GM18873 (cell line): ENCODE data around the gene LRP2.
"Not testable (repeated sequence)": the region's sequence is repeated elsewhere in the genome, so short reads cannot be mapped to it uniquely, and the experiment has no call there.

Experiments used
- ATAC-seq: cut with Tn5 transposase; IDR thresholded peaks from one replicate; pipeline ENCODE4 v1.9.1; 2021; ENCODE audit warnings: mild to moderate bottlenecking, moderate library complexity, moderate number of reproducible peaks; ENCODE audit not compliant: unreplicated experiment, low FRiP score

Gene LRP2

GRCh38 chr2:169303579-169304305, 58.6 kb downstream of the LRP2 start:
- no peak for ATAC-seq

DNA sequence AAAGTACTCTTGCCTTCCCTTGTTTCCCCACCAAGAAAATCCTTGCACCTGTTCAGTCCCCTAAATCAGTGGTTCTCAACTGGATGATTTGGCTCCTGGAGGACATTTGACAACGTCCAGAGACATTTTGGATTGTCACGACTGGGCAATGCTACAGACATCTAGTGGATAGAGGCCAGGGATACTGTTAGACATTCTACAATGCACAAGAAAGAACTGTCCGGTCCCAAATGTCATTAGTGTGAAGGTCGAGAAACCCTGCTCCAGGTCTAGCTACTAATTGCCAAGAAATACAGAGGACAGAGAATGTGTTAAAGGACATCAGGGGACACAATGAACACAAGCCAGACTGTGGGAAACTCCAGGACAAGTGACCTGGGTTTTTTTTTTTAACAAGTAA, 60.0 kb downstream of the LRP2 start:
- ATAC-seq, result no peak

- ATAC-seq, result no peak
Observed at GRCh38 chr2:169301596-169302335, 60.6 kb downstream of the LRP2 start.

DNA sequence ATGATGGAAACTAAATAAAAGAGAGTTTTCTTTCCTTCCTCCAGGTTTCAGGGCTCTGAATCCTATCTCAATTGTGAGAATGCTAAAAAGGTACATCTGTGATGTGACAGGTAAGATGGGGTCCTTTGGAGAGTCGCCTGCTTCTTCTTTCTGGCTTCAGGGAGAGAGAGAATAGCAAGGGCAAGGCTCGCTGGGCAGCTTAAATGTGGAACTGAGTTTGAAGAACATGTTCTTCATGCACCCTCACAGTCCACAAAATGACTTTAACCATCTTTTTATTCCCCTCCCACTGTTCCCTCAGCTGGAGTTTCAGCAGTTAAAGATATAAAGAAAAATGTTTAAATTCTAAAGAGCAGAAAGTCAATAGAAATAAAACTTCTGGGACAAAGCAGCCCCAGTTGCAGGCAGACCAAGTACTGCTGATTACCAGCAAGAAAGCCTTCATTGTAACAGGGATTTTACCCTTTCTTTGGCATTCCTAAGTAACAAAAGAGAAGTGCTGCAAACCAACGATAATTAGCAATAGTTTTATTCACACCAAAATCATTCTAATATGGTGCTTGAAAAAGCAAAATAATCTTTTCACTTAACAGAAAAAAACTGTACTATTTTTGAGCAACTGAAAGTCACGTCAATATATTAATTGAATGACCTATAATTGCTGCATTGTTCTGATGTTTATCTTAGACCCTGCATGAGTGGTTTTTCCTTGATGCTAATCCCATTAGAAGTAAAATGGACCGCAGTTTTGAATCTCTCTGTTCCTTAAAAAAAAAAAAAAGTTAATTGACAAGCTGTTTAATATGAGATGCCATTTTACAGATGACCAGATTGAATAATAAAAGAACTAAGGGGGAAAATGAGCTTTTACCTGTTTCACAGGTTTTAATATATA, 61.5 kb downstream of the LRP2 start:
- no peak for ATAC-seq

- ATAC-seq, result no peak
Observed at GRCh38 chr2:169298007-169298406, 64.3 kb downstream of the LRP2 start.

DNA sequence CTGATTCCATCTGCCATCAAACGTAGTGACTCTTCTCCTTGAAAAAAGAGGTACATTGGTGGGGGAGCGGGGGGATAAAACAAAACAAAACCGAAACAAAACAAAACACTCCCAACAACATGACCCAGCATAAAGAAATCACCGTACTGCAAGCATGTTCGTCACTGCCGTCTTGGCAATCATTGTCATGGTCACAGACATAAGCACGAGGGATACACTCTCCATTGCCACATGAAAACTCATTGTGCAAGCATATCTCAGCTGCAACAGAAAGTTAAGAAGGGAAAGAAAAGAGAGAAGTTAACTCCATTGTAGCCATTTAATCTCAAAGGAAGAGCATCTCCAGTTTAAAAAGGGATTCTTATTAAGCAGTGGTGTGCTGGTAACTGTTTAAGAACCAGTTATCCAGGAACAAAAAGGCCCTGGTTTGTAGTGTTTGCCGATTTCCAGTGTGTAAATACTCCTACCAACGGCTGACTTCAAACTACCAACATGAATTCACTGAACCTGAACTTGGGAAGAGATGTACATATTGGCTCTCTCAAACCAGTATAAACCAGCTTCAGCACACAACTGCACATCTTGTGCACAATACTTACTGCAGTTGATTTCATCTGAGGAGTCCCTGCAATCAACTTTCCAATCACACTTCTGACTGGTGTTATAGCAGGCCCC, 68.2 kb downstream of the LRP2 start:
- ATAC-seq, result no peak

GRCh38 chr2:169291517-169291916, 70.8 kb downstream of the LRP2 start:
- no peak for ATAC-seq

DNA sequence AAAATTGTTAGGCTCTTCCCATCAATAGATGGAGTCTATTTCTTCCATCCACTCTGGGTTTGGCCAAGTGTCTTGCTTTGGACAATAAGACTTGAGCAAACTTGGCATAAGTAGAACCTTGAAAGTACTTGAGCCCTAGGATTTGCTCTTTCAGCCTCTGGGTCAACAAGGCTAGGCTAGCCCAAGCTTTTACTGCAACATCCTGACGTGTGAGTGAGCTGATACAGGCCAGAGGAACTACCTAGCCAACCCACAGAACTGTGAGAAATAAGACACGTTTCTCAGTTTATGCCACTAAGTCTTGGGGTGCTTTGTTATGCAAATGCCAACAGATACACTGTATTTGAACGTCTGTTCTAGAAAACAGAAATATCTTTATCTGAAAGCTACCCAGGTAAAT, 71.9 kb downstream of the LRP2 start:
- no peak for ATAC-seq

DNA sequence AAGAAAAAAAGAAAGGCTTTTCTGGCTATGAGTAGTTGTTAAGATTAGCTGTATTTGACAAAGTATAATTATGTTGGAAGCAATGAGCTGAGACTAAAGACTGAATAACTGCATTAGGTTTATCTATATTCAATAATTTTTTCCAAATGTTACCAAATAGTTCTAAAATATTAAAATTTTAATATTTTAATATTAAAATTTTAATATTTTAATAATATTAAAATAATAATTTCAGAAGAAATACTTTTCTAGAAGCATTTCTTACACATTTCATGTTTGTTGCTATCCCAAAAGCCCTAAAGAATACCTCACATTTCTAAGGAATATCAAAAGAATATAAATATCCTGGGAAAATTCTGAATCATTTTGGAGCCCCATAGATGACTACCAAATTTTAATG, 74.7 kb downstream of the LRP2 start:
- no peak for ATAC-seq

DNA sequence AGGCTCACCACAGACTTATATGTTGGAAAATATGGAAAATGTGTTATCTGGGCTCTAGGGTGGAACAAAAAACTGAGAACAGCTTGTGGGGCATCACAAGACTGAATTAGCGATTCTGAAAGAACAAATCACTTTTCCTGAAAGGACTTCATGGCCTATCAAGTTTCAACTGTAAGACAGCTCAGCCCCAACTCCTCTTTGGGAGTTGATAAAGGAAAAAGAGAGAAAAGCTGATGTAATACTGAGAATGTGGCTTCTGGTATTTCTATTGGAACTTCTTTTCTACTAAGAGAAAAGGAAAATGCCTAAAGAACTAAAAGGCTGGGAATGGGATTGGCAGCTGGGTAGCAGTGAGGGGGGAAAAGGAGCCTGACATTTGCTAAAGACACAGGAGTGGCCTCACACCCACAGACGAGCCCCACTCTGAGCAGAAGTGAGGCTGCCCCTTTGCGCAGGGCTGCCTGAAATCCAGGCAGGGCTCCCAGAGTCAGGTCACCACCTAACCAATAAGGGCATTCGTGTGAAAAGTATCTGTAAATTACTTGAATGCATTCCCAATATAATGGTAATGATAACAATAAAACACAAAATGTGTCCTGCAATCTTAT, 75.6 kb downstream of the LRP2 start:
- no peak for ATAC-seq

- no peak for ATAC-seq
Observed at GRCh38 chr2:169285531-169286235, 76.7 kb downstream of the LRP2 start.

DNA sequence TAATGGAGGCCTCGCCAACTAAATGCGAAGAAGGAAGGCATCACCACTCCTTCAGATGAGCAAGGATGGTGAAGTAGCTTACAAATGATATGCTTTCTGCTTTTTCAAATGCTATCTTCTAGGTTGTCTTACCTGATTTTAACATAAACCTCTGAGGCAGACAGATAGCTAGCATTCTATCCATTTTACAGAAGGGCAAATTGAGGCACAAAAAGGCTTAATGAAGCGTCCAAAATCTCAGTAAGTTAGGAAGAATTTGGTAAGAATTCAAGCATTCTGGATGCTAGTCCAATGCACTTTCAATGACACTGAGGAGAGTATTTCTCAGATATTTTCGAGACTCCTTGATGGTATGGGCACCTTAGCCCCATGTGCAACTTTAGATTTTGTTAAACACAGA, 81.8 kb downstream of the LRP2 start:
- no peak for ATAC-seq

GRCh38 chr2:169275696-169276444, 86.5 kb downstream of the LRP2 start:
- ATAC-seq, result no peak

GRCh38 chr2:169272010-169272409, 90.3 kb downstream of the LRP2 start:
- no peak for ATAC-seq

GRCh38 chr2:169270574-169270973, 91.8 kb downstream of the LRP2 start:
- ATAC-seq, result not testable (repeated sequence)

DNA sequence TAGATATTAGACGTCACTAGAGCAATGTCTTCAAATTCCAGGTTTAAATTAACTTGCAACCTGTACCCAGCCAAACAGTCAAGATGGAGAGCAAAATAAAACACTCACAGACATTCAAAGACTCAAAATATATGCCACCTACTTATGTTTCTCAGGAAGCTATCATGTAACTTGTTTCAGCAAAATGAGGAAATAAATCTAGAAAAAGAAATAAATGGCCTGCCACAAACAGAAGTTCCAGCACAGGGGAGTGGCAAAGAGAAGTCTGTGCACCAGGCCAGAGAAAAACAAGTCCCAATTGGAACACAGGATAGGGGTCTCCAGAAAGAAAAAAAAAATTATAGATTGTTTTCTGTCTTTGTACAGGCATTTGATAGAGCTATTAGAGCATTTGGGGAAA, 96.7 kb downstream of the LRP2 start:
- ATAC-seq, result no peak

DNA sequence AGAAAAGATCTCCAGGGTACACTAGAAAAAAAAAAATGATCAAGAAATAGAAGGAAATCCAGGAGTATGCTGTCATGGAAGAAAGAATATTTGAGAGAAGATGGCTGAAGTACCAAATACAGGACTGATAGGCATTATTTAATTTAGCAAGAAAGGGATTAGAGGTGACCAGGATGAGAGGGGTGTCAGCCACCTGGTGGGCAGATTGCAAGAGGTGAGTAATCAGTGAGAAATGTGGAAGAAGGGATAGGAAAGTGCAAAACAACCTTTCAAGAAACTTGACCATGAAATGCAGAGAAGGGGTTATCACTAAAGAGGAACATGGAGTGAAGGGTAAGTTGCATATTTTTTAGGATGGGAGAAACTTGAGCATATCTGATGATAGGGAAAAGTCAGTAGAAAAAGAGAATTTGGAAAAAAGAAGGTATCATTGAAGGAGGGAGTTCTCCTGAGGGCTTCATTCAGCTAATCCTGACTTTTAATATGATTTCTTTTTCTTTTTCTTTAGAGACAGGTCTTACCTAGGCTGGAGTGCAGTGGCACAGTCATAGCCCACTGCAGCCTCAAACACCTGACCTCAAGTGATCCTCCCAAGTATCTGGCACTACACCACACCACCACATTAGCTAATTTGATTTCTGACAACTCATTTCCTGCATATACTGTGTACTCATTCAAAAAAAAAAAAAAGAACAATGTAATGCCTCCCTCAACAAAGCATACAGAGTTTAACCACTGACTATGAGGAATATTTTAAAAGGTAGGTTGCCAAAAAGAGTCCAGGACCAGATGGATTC, 101.3 kb downstream of the LRP2 start:
- no peak for ATAC-seq

- ATAC-seq, result no peak
Observed at GRCh38 chr2:169260246-169260645, 102.1 kb downstream of the LRP2 start.
